HG02763 (cell line): ENCODE data around the gene GJD3.
"Not testable (repeated sequence)": the region's sequence is repeated elsewhere in the genome, so short reads cannot be mapped to it uniquely, and the experiment has no call there.

Experiments
- ATAC-seq: cut with Tn5 transposase; IDR thresholded peaks from one replicate; pipeline ENCODE4 v1.9.1; 2021; ENCODE audit warnings: mild to moderate bottlenecking, moderate library complexity; ENCODE audit not compliant: unreplicated experiment

The GJD3 gene, protein sequence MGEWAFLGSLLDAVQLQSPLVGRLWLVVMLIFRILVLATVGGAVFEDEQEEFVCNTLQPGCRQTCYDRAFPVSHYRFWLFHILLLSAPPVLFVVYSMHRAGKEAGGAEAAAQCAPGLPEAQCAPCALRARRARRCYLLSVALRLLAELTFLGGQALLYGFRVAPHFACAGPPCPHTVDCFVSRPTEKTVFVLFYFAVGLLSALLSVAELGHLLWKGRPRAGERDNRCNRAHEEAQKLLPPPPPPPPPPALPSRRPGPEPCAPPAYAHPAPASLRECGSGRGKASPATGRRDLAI

DNA sequence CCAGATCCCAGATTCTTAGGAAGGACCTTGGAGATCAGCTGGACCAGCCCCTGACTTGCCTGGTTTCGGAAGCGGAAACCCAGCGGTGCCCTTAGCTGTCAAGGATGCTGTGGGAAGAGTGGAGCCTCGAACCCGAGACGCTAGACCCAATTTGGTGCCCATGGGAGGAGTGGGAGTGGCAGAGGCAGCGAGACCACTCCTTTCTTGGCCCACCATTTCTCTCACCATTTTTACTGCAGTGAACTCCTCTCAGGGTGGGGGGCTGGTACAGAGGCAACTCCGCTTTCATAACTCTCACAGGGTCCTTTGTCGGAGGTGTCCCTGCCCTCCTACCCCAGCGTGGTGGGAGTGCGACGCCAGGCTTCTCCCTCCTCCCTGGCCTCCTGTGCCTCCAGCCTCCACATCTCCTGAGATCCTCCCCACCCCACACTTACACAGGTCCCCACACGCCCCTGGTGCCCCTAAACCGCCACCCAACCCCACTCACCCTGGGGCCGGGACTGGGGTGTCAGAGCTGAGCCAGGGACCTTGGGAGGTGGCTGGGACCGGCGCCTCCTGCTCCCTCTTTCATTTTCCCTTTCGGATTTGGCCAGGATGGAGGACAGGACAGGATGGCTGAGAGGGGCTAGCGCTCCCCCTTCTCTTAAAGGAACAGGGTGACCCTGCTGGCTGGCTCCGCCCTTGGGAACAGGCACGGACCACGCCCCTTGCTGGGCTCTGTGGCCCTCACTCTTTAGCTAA, at the start of gene GJD3:
Gene GJD3, minus strand, starts transcription at position 617 of the 741 bp plus-strand sequence. CDS start 922 bp downstream, outside the sequence.
- ATAC-seq, result no peak

DNA sequence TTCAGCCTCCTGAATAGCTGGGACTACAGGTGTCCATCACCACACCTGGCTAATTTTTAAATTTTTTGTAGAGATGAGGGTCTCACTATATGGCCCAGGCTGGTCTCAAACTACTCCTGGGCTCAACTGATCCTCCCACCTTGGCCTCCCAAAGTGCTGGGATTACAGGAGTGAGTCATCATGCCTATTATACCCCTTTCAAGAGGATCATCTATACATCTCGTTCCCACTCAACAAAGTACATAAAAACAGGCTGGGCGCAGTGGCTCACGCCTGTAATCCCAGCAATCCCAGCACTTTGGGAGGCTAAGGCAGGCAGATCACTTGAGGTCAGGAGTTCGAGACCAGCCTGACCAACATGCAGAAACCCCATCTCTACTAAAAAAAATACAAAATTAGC, 49.8 kb upstream of the GJD3 start:
- ATAC-seq, result not testable (repeated sequence)

DNA sequence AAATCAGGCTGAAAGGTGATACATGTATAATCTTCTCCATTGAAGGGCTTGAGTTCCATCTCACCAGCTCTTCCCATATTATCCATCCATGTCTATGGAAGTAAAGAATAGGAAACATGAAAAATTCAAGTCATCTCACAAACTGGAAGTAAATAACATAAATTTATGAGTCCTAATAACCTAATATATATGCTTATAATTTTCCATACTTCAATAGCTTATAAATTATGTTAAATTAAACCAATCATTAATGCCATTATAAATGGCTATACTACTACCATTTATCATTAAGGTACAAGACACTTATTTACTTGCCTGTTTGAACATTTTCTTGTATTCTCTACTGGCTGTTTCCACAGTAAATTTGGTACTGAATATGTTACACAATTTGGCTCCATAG, 48.3 kb upstream of the GJD3 start:
- no peak for ATAC-seq

DNA sequence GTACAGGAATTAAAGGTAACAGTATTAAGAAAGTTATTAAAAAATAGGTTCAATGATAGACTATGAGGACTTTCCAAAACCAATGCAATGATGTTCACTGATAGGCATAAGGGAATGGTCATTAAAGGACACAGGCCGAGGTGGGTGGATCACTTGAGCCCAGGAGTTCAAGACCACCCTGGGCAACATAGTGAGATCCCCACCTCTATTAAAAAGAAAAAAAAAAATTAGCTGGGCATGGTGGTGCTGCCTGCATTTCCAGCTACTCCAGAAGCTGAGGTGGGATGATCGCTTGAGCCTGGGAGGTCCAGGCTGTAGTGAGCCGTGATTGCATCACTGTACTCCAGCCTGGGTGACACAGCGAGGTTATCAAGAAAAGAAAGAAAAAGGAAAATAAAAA, 47.3 kb upstream of the GJD3 start:
- no peak for ATAC-seq

DNA sequence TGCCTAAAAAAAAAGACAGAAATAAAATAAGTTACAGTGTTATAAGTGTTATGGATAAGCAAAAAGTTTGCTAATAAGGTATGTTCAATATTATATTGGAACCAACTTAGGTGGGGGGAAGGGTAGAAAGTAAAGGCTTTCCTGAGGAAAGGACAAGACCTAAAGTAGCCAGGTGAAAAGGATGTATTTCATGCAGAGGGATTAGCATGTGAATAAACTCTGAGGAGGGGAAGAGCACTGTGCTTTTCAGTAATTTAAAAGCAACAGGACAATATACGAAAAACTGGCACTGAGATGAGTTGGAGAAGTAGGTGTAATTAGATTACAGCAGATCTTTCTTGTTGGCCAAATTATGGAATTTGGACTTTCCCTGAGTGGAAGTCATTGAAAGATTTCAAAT, 45.5 kb upstream of the GJD3 start:
- ATAC-seq, result no peak

DNA sequence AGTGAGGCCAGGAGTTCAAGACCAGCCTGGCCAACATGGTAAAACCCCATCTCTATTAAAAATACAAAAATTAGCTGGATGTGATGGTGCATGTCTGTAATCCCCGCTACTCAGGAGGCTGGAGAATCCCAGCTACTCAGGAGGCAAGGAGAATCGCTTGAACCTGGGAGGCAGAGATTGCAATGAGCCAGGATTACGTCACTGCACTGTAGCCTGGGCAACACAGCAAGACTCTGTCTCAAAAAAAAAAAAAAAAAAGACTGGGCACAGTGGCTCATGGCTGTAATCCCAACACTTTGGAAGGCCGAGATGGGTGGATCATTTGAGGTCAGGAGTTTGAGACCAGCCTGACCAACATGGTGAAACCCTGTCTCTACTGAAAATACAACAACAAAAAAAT, 45.0 kb upstream of the GJD3 start:
- ATAC-seq, result not testable (repeated sequence)

DNA sequence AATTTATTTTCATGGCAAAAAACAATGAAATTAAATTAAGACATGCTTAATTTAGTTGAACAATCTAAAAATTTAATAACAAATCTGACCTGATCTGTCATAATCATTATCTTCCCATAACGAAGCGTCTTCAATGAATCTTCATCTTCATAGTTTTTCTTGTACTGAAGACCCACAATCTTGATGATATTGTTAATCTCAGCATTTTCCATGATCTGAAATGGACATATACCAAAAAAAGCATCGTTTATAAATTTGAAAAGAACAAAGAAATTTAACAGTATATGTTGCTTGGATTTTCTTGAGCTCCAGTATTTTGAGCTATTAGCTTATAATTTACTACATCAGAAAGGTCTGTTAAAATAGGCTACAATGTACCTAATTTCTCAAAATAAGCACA, 42.9 kb upstream of the GJD3 start:
- no peak for ATAC-seq

DNA sequence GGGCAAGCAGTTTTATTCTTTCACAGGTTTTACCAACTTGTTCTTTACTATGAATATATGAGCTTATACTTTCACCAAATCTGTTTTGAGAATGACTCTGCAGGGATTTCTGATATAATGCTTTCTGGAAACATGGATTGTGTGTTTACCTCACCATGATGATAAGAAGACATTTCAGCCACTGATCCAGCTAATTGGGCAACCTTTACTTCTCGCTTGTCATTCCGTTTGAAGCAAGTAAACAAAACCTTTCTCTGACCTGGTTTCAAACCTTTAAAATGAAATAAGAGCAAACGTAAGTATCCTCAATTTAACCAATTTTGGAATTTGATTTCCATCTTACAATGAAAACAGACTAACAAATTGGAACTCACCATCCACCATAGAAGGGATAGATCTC, 39.5 kb upstream of the GJD3 start:
- ATAC-seq, result no peak

DNA sequence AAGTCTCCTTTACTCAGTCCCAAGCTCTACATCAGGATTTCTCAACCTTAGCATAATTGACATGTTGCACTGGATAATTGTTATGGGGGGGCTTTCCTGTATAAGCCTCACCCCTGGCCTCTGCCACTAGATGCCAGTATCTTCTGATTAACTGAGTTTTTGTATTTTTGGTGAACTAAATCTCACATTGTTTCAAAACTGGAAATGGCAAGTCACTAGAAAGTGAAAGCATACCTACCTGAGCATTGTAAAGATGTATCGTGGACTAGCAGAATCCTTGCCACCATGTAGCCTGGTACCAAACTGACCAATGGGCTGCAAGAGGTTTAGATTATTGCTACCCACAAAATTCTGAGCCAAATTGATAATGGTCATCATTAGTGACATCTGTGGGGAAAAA, 38.1 kb upstream of the GJD3 start:
- no peak for ATAC-seq

DNA sequence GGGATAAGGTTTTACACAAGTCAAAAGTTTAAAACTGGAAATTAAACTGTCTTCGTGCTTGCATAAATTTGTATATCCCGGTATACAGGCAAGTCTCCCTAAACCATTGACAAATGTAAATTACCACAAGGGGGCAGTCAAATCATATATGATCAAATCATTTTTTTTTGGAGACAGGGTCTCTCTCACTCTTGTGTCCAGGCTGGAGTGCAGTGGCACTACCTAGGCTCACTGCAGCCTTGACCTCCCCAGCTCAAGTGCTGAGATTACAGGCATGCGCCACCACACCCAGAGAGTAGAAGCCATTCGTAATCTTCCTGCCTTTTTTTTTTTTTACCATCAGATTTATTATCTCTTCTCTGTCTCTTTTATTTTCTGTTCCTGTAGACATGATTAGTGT, 34.6 kb upstream of the GJD3 start:
- ATAC-seq, result no peak

DNA sequence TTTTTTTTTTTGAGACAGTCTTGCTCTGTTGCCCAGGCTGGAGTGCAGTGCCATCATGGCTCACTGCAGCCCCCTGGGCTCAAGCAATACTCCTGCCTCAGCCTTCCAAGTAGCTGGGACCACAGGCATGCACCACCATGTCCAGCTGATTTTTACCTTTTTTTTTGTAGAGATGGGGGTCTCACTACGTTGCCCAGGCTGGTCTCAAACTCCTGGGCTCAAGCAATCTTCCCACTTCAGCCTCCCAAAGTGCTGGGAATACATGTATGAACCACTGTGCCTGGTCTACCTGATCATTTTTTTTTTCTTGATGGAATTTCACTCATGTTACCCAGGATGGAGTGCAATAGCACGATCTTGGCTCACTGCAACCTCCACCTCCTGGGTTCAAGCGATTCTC, 22.0 kb upstream of the GJD3 start:
- not testable (repeated sequence) for ATAC-seq

DNA sequence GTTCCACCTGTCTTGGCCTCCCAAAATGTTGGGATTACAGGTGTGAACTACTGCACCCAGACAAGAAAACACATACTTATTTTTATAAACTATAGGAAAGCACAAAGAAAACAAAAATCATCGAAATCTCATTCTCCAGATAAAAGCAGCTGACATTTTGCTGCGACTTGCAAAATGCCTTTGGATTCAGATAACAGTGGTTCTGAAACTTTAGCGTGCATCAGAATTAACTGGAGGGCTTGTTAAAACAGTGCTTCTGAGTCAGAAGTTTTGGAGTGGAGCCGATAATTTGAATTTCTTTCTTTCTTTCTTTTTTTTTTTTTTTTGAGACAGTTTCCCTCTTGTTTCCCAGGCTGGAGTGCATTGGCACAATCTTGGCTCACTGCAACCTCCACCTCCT, 17.7 kb upstream of the GJD3 start:
- ATAC-seq, result no peak

DNA sequence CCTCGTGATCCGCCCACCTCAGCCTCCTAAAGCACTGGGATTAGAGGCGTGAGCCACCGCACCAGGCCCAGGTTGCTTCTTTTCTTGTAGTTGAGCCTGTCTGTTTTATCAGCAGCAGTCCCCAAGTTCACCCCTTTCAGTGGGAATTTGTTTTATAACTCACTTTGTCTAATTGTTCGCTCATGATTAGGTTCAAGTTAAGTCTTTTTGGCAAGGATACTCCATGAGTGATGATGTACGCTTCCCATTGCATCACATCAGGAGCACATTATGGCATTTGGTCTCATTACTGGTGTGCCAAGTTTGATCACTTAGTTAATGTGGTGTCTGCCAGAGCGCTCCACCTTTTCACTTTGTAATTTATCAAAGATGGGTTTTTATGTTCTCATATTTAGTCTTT, 14.4 kb upstream of the GJD3 start:
- no peak for ATAC-seq

DNA sequence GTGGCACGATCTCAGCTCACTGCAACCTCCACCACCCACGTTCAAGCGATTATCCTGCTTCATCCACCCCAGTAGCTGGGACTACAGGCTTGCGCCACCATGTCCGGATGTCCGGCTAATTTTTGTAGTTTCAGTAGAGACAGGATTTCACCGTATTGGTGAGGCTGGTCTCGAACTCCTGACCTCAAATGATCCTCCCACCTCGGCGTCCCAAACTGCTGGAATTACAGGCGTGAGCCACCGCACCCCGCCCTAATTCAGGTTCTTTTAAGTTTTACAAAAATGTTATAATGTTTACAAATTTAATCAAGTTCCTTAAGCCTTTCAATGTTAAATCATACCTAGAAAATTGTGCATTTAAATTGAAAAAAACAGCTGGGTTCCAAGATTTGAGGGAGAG, 13.3 kb upstream of the GJD3 start:
- ATAC-seq, result no peak

DNA sequence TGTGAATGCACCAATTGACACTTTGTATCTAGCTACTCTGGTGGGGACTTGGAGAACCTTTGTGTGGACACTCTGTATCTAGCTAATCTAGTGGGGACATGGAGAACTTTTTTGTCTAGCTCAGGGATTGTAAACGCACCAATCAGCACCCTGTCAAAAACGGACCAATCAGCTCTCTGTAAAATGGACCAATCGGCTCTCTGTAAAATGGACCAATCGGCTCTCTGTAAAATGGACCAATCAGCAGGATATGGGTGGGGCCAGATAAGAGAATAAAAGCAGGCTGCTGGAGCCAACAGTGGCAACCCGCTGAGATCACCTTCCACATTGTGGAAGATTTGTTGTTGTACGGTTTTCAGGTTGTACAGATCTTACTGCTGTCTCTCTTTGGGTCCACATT, 12.0 kb upstream of the GJD3 start:
- ATAC-seq, result not testable (repeated sequence)

DNA sequence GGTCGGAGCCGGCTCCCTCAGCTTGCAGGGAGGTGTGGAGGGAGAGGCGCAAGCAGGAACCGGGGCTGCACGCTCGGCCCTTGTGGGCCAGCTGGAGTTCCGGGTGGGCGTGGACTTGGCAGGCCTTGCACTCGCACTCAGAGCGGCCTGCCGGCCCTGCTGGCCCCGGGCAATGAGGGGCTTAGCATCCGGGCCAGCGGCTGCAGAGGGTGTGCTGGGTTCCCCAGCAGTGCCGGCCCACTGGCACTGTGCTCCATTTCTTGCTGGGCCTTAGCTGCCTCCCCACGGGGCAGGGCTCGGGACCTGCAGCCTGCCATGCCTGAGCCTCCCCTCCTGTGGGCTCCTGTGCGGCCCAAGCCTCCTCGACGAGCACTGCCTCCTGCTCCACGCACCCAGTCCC, 11.2 kb upstream of the GJD3 start:
- ATAC-seq, result not testable (repeated sequence)

DNA sequence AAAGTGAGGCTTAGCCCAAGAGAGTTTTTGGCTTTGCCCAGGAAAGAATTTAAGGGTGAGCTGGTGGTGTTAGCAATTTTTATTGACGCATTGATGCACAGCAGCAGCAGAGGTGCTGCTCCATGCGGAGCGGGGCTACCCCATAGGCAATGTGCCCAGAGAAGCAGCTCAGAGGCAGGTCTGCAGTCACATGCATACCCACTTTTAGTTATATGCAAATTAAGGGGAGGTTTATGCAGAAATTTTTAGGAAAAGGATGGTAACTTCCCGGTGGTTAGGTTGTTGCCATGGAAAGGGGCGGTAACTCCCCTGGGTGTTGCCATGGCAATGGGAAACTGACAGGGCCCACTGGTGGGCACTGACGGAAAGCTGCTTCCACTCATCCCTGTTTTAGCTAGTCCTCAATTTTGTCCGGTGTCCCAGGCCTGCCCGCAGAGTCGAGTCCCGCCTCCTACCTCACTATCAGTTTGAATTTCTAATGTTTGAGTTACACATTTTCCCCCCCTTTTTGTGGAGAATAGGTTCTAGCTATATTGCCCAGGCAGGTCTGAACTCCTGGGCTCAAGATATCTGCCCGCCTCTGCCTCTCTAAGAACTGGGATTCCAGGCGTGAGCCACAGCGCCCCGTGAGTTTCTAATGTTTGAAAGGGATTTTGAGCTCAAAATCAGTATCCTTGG, 10.4 kb upstream of the GJD3 start:
- ATAC-seq, result no peak

DNA sequence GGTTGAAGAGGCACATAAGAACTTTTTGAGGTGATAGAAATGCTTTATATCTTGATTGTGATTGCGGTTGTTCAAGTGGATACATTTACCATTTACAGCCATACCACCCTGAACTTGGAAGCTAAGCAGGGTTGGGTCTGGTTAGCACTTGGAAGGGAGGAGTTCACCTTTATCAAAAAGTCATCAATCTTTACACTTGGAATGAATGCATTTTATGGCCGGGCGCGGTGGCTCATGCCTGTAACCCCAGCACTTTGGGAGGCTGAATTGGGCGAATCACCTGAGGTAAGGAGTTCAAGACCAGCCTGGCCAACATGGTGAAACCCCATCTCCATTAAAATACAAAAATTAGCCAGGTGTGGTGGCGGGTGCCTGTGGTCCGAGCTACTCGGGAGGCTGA, 9.5 kb upstream of the GJD3 start:
- ATAC-seq, result no peak

DNA sequence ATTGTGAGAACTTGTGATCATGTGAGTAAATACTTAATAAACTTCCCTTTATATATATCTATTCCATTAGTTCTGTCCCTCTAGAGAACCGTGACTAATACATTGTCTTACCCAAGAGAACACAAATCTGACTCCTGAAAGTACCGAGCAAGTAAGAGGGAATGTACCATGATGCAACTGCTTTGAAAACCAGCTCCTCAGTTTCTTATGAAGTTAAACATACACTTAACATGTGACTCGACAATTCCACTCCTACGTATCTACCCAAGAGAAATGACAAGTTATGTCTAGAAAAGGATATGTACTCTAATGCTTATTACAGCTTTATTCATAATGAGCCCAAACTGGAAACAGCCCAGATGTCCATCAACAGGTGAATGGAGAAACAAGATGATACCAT, 8.8 kb upstream of the GJD3 start:
- no peak for ATAC-seq

DNA sequence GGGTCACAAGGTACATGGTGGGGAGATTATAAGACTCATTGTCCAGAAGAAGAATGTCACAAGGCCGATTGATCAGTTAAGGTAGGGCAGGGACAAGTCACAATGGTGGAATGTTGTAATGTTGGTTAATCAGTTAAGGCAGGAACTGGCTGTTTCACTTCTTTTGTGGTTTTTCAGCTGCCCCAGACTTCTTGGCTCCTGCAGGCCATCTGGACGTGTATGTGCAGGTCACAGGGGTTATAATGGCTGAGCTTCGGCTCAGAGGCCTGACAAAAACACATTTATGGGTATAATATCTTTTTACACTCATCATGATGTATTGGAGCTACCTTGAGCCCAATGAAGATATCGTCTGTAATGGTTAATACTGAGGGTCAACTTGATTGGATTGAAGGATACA, 8.1 kb upstream of the GJD3 start:
- ATAC-seq, result not testable (repeated sequence)

DNA sequence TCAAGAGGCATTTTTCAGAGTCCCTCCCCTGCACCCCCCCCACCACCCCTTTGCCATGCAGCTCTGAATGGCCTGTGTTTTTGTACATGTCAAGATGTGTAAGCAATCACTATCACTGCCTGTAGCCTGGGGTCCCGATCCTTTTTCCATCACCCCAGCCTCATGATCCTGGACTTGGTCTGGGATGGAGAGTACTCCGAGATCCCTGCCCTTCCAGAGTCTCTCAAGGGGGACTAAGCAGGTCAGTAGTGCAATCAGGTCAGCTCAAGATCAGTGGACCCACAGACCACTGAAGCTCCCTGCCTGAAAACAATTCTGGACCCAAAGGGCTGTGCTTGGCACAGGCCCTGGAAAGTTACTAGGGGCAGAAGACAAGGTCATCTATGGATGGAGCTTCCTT, 7.5 kb upstream of the GJD3 start:
- no peak for ATAC-seq
